PC-9 (cell line): ENCODE results near the gene ZBTB34.

Source experiments
- EZH2 ChIP-seq: fragments of 200-600 bp; sonication (generic); IDR thresholded peaks from 2 replicates; pipeline ENCODE4 v1.8.0; 2017; ENCODE audit warnings: antibody characterized with exemption, low read depth
- TF ChIP-seq, protein P1 (sequence below): fragments of 200-600 bp; sonication (generic); conservative IDR thresholded peaks from 2 replicates; pipeline ENCODE4 v1.6.1; 2017; ENCODE audit warnings: mixed run types, antibody characterized with exemption, mild to moderate bottlenecking, moderate library complexity

- TF ChIP-seq, protein P1, sequence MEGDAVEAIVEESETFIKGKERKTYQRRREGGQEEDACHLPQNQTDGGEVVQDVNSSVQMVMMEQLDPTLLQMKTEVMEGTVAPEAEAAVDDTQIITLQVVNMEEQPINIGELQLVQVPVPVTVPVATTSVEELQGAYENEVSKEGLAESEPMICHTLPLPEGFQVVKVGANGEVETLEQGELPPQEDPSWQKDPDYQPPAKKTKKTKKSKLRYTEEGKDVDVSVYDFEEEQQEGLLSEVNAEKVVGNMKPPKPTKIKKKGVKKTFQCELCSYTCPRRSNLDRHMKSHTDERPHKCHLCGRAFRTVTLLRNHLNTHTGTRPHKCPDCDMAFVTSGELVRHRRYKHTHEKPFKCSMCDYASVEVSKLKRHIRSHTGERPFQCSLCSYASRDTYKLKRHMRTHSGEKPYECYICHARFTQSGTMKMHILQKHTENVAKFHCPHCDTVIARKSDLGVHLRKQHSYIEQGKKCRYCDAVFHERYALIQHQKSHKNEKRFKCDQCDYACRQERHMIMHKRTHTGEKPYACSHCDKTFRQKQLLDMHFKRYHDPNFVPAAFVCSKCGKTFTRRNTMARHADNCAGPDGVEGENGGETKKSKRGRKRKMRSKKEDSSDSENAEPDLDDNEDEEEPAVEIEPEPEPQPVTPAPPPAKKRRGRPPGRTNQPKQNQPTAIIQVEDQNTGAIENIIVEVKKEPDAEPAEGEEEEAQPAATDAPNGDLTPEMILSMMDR = no peak
- no peak for TF ChIP-seq EZH2
Observed at GRCh38 chr9:126847051-126847450, 13.4 kb upstream of the ZBTB34 start.
